Type B pancreatic cell (in vitro differentiated cells): ENCODE measurements around the gene TSPOAP1. TPM values are rescaled to one million over a fixed set of nuclear protein-coding genes. Genes with fewer than 3 reads are reported as not detected.

Source experiments
- DNase-seq: peaks from one replicate; pipeline ENCODE4 v3.0.0; 2021; ENCODE audit warnings: mixed read lengths; ENCODE audit not compliant: unreplicated experiment; ENCODE audit errors: extremely low spot score
- H3K27ac Mint-ChIP-seq: 2 replicates; pipeline ENCODE4 v1.8.0; 2021; ENCODE audit warnings: mild to moderate bottlenecking, mixed read lengths
- H3K27me3 Mint-ChIP-seq: 2 replicates; pipeline ENCODE4 v1.8.0; 2021; ENCODE audit warnings: mixed read lengths
- H3K36me3 Mint-ChIP-seq: 2 replicates; pipeline ENCODE4 v1.8.0; 2021; ENCODE audit warnings: mixed read lengths
- H3K4me1 Mint-ChIP-seq: one replicate; pipeline ENCODE4 v1.8.0; 2021; ENCODE audit warnings: mixed read lengths; ENCODE audit not compliant: unreplicated experiment
- H3K4me3 Mint-ChIP-seq: 2 replicates; pipeline ENCODE4 v1.8.0; 2021; ENCODE audit warnings: mild to moderate bottlenecking, mixed read lengths
- H3K9me3 Mint-ChIP-seq: 2 replicates; pipeline ENCODE4 v1.8.0; 2021; ENCODE audit warnings: mixed read lengths
- CTCF ChIP-seq: fragments of 200-600 bp; sonication (generic); conservative IDR thresholded peaks from 2 replicates; pipeline ENCODE4 v1.5.0; 2021; ENCODE audit warnings: antibody characterized with exemption, mild to moderate bottlenecking
- total RNA-seq: library from RNA; stranded (reverse); gene quantifications from 2 replicates; pipeline ENCODE4 v1.2.1, GENCODE V29; 2021; ENCODE audit warnings: low replicate concordance

The TSPOAP1 gene
- total RNA-seq, 1 donor from 2014 or later: 18.4 TPM

- peaks cover 74% of the 10 kb centered on the region for H3K27me3 Mint-ChIP-seq
- no peak overlapping the region for H3K27ac Mint-ChIP-seq
- no peaks in the 10 kb centered on the region for H3K36me3 Mint-ChIP-seq
- DNase-seq: peak; percentile 24
- no peaks in the 10 kb centered on the region for H3K4me1 Mint-ChIP-seq
- no peak overlapping the region for H3K4me3 Mint-ChIP-seq
- TF ChIP-seq CTCF: no peak
- H3K9me3 Mint-ChIP-seq: no peaks in the 10 kb centered on the region
Observed at GRCh38 chr17:58264407-58265103, 64.0 kb downstream of the TSPOAP1 start.

- no peak overlapping the region for H3K27ac Mint-ChIP-seq
- peaks cover 77% of the 10 kb centered on the region for H3K27me3 Mint-ChIP-seq
- H3K4me1 Mint-ChIP-seq: no peaks in the 10 kb centered on the region
Observed at GRCh38 chr17:58263773-58264172, 64.8 kb downstream of the TSPOAP1 start.

GRCh38 chr17:58262149-58262548, 66.4 kb downstream of the TSPOAP1 start:
- Mint-ChIP-seq H3K4me1 (no peaks in the 10 kb centered on the region), H3K36me3 (no peaks in the 10 kb centered on the region), H3K9me3 (no peaks in the 10 kb centered on the region), H3K4me3 (no peak overlapping the region), H3K27me3 (peaks cover 88% of the 10 kb centered on the region), H3K27ac (no peak overlapping the region)
- no peak for DNase-seq
- no peak for TF ChIP-seq CTCF

More at GRCh38 chr17:58263773-58264172, 64.8 kb downstream of the TSPOAP1 start:
- Mint-ChIP-seq H3K4me3 (no peak overlapping the region), H3K36me3 (no peaks in the 10 kb centered on the region), H3K9me3 (no peaks in the 10 kb centered on the region)
- no peak for TF ChIP-seq CTCF
- DNase-seq: no peak

GRCh38 chr17:58254803-58255202, 73.8 kb downstream of the TSPOAP1 start:
- Mint-ChIP-seq H3K36me3 (no peaks in the 10 kb centered on the region), H3K4me3 (no peak overlapping the region), H3K4me1 (no peaks in the 10 kb centered on the region), H3K9me3 (no peaks in the 10 kb centered on the region), H3K27ac (no peak overlapping the region), H3K27me3 (peaks cover 88% of the 10 kb centered on the region)
- DNase-seq: peak; percentile 42
- TF ChIP-seq CTCF: no peak

GRCh38 chr17:58253082-58253481, 75.5 kb downstream of the TSPOAP1 start:
- DNase-seq: no peak
- Mint-ChIP-seq H3K9me3 (no peaks in the 10 kb centered on the region), H3K27me3 (peaks cover 89% of the 10 kb centered on the region), H3K36me3 (no peaks in the 10 kb centered on the region), H3K27ac (no peak overlapping the region), H3K4me3 (no peak overlapping the region), H3K4me1 (no peaks in the 10 kb centered on the region)
- TF ChIP-seq CTCF: no peak
